HG03135 (cell line): Measurements from ENCODE around the gene ZBTB39.
"Not testable (repeated sequence)": the region's sequence is repeated elsewhere in the genome, so short reads cannot be mapped to it uniquely, and the experiment has no call there.

Experiments used
- ATAC-seq: cut with Tn5 transposase; IDR thresholded peaks from one replicate; pipeline ENCODE4 v1.9.1; 2021; ENCODE audit warnings: mild to moderate bottlenecking, moderate library complexity; ENCODE audit not compliant: unreplicated experiment

ZBTB39 gene

DNA sequence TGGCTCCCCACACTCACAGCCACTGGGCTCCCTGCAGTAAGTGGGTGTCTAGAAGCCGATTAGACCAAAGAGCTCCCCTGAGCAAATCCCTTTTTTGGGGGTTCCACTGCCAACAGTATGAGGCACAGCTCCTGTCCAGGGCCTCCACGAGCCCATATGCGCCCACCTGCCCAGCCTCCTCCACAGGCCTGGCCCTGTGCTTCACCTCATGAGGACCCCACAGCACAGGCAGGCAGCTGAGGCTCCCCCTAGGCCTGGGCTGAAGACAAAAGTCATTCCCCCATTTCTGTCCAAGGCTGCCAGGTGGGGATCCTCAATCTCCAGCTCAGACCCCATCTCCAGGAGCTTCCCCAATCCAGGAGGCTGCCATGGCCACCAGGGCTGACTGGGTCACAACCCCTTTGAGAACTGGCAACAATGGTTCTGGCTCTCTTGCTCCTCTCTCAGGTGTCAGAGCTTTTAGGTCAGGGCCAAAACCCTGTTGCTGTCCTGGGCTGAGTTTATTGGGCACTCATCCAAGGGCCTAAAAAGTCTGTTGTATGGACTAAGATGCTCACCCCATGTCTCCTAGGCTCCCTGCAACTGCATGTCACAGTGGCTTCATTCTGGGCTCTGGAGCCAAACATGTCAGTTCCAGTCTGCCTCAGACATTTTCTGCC, 23.6 kb downstream of the ZBTB39 start:
- not testable (repeated sequence) for ATAC-seq

DNA sequence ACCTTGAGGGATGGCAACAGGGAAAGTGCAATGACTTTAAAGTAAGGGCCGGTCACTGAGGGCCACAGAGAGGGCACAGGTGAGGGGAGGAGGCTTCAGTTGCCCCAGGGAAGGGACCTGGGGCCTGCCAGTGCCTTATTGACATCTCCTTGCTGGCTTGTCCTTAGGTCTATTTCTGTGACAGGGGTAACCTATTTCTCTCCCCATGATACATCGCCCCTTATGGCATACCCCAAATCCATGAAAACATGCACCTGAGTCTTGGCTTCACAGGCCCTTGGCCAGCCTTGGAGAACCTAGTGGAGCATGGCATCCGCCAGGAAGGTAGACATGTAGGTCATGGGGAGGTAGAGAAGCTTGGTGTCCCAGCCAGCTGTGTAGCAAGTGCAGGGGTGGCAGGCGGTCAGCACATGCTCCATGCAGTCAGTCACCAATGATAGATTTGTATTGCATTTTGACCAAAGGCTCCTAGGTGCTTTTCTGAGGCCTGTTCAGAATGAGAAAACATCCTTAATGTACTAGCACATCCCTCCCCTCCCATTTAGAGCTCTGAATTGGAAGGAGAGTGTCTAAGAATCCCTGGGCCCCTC, 25.3 kb downstream of the ZBTB39 start:
- ATAC-seq: no peak

DNA sequence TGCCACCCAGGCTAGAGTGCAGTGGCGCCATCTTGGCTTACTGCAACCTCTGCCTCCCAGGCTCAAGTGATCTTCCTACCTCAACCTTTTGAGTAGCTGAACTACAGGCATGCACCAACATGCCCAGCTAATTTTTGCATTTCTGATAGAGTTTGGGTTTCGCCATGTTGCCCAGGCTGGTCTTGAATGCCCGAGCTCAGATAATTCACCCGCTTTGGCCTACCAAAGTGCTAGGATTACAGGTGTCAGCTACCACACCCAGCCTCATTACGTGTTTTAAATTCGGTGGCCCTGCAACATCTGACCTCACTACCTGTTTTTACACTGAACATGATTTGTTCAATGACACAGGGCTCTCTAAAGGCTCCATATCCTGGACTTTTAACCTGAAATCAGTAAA, 26.1 kb downstream of the ZBTB39 start:
- ATAC-seq: no peak

DNA sequence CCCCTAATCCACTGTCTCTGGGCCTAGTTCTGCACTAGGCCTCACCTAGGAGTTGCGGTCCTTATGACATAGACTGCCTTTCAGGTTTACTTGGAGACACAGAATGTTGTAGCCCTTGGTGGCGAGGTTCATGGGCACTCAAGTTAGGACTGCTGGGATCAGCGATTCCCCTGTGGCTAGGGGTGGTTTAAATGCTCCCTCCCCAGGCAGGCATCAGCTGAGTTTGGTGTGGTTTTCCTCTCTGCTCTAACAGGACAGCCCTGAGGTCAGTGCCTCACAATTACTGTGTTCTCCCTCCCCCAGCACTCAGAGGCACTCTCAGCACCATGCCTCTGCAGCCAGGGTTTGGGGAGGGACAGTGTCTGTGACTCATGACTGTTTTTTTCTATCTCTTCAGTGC, 26.7 kb downstream of the ZBTB39 start:
- ATAC-seq: no peak

DNA sequence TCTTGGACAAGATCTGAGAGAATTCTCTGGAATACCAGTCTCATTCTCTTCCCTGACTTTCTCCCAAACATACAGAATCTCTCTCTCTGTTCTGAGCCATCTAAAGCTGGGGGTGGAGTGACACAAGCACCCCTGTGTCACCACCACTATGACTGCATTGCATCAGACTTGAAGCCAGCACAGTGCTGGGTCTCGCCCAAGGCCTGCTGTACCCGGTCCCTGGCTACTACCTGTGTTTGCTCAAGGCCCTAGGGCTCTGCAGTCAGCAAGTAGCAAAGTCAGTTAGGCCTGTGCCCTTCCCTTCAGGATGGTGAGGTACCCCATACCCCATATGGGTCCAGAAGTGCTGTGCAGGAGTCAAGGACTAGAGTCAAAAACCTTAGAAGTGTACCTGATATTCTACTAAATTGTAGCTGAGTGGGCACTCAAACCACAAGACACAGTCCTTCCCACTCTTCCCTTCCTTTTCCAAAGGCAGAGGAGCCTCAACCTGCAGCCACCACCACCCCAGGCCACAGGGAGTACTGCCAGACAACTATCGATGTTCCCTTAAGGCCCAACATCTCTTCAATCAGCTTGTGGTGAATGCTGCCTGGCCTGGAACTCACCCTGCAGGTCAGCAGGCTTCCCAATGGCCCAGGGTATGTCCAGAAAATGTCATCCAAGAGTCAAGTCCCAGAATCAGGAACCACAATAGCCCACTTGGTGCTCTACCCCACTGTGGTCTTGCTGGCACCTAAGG, 27.8 kb downstream of the ZBTB39 start:
- no peak for ATAC-seq

DNA sequence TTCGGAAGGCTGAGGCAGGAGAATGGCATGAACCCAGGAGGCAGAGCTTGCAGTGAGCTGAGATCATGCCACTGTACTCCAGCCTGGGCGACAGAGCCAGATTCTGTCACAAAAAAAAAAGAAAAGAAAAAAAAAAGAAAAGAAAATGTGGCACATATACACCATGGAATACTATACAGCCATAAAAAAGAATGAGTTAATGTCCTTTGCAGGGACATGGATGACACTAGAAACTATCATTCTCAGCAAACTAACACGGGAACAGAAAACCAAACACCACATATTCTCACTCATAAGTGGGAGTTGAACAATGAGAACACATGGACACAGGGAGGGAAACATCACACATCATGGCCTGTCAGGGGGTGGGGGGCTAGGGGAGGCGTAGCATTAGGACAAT, 29.0 kb downstream of the ZBTB39 start:
- ATAC-seq: not testable (repeated sequence)

DNA sequence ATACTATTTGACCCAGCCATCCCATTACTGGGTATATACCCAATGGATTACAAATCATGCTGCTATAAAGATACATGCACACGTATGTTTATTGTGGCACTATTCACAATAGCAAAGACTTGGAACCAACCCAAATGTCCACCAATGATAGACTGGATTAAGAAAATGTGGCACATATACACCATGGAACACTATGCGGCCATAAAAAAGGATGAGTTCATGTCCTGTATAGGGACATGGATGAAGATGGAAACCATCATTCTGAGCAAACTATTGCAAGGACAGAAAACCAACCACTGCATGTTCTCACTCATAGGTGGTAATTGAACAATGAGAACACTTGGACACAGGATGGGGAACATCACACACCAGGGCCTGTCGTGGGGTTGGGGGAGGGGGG, 32.1 kb downstream of the ZBTB39 start:
- not testable (repeated sequence) for ATAC-seq

DNA sequence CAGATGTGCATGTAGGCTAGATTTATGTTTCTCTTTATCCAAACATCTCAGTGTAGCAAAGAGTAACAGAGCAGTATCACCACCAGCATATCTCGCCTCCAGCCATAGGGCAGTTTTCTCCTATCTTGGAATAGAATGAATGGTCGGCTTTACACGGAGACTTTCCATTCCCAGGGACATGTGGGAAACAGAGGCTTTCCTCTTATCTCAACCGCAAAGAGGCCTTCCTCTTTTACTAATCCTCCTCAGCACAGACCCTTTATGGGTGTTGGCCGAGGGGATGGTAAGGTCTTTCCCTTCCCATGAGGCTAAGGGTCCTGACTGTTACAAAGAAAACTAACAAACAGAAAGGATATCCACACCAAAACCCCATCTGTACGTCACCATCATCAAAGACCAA, 37.4 kb downstream of the ZBTB39 start:
- not testable (repeated sequence) for ATAC-seq

DNA sequence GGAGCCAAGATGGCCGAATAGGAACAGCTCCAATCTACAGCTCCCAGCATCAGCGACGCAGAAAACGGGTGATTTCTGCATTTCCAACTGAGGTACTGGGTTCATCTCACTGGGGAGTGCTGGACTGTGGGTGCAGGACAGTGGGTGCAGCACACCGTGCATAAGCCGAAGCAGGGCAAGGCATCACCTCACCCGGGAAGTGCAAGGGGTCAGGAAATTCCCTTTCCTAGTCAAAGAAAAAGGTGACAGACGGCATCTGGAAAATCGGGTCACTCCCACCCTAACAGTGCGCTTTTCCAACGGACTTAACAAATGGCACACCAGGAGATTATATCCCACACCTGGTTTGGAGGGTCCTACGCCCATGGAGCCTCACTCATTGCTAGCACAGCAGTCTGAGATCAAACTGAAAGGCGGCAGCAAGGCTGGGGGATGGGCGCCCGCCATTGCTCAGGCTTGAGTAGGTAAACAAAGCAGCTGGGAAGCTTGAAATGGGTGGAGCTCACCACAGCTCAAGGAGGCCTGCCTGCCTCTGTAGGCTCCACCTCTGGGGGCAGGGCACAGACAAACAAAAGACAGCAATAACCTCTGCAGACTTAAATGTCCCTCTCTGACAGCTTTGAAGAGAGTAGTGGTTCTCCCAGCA, 40.2 kb downstream of the ZBTB39 start:
- not testable (repeated sequence) for ATAC-seq

DNA sequence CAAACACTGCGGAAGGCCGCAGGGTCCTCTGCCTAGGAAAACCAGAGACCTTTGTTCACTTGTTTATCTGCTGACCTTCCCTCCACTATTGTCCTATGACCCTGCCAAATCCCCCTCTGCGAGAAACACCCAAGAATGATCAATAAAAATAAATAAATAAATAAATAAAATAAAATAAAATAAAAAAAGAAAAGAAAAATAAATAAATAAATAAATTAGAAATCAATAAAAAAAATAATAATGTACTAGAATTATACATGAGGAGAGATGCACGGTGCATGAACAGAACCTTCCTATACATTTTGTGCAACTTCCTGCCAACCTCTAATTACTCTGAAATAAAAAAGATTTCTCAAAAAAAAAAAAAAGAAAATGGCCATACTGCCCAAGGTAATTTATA, 41.2 kb downstream of the ZBTB39 start:
- not testable (repeated sequence) for ATAC-seq

DNA sequence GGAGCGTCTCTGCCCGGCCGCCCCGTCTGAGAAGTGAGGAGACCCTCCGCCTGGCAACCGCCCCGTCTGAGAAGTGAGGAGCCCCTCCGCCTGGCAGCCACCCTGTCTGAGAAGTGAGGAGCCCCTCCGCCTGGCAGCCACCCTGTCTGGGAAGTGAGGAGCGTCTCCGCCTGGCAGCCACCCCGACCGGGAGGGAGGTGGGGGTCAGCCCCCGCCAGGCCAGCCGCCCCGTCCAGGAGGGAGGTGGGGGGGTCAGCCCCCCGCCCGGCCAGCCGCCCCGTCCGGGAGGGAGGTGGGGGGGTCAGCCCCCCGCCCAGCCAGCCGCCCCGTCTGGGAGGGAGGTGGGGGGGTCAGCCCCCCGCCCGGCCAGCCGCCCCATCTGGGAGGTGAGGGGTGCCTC, 42.8 kb downstream of the ZBTB39 start:
- ATAC-seq: not testable (repeated sequence)

DNA sequence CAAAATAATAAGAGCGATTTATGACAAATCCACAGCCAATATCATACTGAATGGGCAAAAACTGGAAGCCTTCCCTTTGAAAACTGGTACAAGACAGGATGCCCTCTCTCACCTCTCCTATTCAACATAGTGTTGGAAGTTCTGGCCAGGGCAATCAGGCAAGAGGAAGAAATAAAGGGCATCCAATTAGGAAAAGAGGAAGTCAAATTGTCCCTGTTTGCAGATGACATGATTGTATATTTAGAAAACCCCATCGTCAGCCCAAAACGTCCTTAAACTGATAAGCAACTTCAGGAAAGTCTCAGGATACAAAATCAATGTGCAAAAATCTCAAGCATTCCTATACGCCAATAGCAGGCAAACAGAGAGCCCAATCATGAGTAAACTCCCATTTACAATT, 44.1 kb downstream of the ZBTB39 start:
- not testable (repeated sequence) for ATAC-seq

DNA sequence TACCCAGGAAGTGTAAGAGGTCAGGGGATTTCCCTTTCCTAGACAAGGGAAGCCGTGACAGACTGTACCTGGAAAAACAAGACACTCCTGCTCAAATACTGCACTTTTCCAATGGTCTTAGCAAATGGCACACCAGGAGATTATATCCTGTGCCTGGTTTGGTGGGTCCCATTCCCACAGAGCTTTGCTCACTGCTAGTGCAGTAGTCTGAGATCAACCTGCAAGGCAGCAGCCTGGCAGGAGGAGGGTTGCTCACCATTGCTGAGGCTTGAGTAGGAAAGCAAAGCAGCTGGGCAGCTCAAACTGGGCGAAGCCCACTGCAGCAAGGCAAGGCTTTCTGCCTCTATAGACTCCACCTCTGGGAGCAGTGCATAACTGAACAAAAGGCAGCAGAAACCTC, 47.9 kb downstream of the ZBTB39 start:
- ATAC-seq: no peak

DNA sequence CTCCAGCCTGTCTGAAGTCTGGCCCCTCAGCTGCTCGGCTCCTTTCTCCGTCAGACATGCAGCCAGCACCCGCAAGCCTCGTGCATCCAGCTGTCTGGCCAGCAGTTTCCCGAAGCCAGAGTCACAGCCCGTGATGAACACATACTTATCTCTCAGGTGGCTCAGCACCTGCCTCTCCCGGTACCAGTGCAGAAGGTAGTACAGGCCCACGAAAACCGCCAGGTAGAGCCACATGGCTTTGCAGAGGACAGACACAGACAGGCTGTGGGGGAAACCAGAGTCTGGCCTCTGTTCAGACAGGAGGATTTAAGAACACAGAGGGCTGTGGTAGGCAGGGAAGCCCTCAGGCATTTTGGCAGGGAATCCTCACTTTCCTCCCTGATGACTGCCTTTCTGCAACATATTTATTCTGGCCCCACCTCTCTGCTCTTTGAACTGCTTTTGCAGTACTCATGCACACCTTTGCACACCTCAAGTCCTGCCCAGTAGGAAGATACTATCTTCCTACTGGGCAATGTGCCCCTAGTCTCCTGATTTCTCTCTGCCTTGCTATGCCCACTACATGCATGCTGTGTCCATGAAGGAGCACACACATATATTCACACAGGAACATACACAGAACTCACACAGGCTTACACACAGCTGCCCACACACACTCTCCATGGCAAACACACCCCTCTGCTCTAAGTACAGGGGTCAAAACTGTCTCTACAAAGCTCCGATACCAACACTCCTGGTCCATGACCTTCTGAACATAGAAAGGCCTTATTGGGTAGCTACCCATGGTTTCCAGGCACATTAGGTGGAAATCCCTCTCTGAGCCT, 48.9 kb downstream of the ZBTB39 start, which contains the start of gene RDH16:
Gene RDH16 (minus strand): TSS at position 380 of the 824 bp plus-strand sequence. CDS start 146 bp downstream, at position 234.
- no peak for ATAC-seq

DNA sequence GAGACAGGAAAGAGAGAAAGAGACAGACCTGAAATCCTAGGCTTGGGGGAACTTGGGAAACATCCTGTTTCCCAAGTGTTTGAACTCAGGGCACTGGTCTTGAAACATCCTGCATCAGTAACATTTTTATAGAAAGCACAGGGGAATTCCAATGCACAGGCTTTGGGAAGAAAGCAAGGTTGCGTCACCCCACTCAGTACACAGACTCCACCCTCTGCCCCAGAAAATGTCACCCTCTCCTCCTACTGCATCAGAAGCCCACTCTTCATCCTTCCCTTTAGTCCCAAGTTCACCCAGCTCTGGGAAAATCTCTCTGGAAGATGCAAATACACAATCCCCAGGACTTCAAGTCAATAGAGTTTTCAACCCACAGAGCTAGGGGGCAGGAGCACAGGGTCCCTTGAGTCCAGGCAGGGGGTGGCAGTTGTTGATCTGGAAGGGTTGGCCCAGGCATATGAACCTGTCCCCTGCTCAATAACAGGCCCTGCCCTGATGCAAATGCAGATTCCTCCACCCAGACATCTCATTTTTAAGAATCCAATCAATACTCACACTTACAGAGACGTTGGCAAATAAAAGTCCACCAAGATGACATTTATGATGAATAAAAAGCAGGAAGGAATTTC, 50.6 kb downstream of the ZBTB39 start:
- no peak for ATAC-seq

DNA sequence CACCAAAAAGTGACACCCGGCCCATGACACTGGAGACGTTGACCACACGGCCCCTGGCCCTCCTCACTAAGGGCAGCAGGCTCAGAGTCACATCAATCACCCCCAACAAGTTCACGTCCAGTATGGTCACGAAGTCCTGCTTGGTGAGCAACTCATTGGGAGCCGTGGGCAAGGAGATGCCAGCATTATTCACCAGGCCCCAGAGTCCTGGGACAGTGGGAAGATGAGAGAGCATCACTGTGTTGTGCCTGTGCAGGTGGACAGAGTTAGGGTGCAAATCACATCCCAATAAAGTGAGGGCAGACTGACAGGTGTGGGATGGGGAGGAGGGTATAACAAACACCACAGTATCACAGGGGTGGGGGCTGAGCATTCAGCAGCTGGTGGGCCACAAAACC, 51.4 kb downstream of the ZBTB39 start:
- no peak for ATAC-seq

DNA sequence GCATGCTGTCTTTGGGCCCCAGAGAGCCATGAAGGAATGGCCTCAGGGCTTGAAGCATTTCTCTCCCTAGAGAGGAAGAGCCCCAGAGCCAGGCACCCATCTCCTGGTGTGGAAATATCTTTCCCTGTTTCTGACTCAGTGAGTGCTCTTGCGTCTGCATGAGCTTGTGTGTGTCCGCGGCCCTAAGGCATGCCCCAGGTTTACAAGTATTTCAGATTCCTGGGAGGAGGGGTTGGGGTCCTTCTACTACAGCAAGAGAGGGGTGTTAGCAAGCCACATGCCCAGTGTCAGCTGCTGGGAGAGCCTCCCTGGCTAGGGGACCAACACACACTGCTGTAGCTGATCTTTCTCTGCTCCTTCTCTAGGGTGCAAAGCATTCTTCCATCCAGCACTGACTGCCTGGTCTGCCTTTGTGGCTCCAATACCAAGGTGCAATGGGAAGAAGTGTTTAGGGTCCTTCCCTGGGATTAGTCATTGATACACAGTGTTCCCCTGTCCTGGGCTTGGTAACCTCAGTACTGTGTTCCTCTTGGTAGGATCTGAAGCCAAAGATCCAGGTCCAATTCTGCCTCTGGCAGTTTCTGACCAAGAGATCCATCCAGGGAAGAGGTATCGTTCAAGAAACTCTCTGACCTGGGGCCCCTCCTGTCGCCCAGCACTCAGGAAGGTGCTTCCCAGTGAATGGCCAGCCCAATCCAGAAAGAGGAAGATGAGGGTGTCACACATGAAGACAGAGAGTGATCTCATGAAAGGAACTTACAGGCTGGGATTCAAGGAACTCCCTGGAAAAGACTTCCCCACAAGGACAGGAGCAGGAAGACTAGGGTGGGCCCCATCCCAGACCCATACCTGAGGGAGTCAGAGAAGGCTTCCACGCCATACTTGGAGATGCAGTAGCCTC, 52.0 kb downstream of the ZBTB39 start:
- ATAC-seq: no peak

DNA sequence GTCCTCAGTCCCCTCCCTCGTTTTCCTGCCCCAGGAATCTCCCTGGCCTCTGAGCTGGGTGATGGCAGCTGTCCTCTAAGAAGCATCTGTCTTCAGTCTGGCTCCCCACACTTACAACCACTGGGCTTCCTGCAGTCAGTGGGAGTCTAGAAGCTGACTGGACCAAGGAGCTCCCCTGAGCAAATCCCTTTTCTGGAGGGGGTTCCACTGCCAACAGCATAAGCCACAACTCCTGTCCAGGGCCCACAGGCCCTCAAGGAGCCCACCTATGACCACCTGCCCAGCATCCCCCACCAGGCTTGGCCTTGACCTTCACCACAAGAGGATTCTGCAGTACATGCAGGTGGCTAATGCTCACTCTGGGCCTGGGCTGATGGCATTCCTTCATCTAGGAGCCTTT, 53.0 kb downstream of the ZBTB39 start:
- ATAC-seq: no peak
